Breast epithelium (tissue), 4 donors: Measurements from ENCODE around the gene CNTN6. TPM values are rescaled to one million over a fixed set of nuclear protein-coding genes. Genes with fewer than 3 reads are reported as not detected.

ENCODE experiments used
- DNase-seq, 2 donors: peaks; one replicate each; pipeline ENCODE4 v3.0.0-alpha.2; 2019; ENCODE audit warnings: low spot score in 2 of 2
- H3K27ac ChIP-seq, 2 donors: fragments of 200-600 bp; sonication (generic) in 1 of 2; one replicate each; pipeline ENCODE4 v1.5.1; 2016 to 2019; ENCODE audit warnings: mild to moderate bottlenecking in 1 of 2
- H3K27me3 ChIP-seq, 2 donors: fragments of 200-600 bp; sonication (generic) in 1 of 2; one replicate each; pipeline versions ENCODE4 v1.5.1 to v1.6.0; 2017 to 2019; ENCODE audit warnings: control low read depth in 1 of 2, mild to moderate bottlenecking in 1 of 2
- H3K36me3 ChIP-seq: fragments of 200-600 bp; one replicate; pipeline ENCODE4 v1.5.1; 2019
- H3K4me1 ChIP-seq, 2 donors: fragments of 200-600 bp; sonication (generic); one replicate each; pipeline ENCODE4 v1.5.1; 2016 to 2019; ENCODE audit warnings: control low read depth in 1 of 2
- H3K4me3 ChIP-seq, 3 donors: fragments of 200-600 bp; sonication (generic); 1 replicate in 2 of 3; 2 replicates in 1 of 3; pipeline ENCODE4 v1.5.1; 2016 to 2019; ENCODE audit warnings: mild to moderate bottlenecking in 3 of 3, moderate library complexity in 2 of 3
- H3K9me3 ChIP-seq, 2 donors: fragments of 200-600 bp; sonication (generic) in 1 of 2; one replicate each; pipeline ENCODE4 v1.5.1; 2016 to 2019; ENCODE audit warnings: control low read depth in 1 of 2
- POLR2A ChIP-seq: fragments of 450-650 bp; IDR thresholded peaks from one replicate; pipeline ENCODE4 v1.6.1; 2016; ENCODE audit warnings: antibody characterized with exemption, mild to moderate bottlenecking, moderate library complexity
- POLR2AphosphoS5 ChIP-seq, 3 donors: sonication (generic); formaldehyde crosslinking; IDR thresholded peaks; one replicate each; pipeline ENCODE4 v1.6.1; 2017; ENCODE audit warnings: antibody characterized with exemption in 3 of 3
- intact Hi-C: fragments of 100-400 bp; cut with DNase I; formaldehyde crosslinking; loops from one replicate; pipeline ENCODE4 v1.15.1; 2023; ENCODE audit warnings: low total_unique reads
- total RNA-seq, 3 donors: library from RNA; depleted of rRNA; stranded (reverse); fragments of >200 nt; gene quantifications; one replicate each; pipeline ENCODE4 v1.1.0, GENCODE V29; 2016
- TF ChIP-seq, protein P1 (sequence below), 3 donors: fragments of 450-650 bp; IDR thresholded peaks; one replicate each; pipeline ENCODE4 v1.5.1; 2016 to 2017; ENCODE audit warnings: antibody characterized with exemption in 3 of 3, mild to moderate bottlenecking in 3 of 3, moderate library complexity in 3 of 3

The CNTN6 gene
- total RNA-seq, 3 donors from 2014 or later: under 0.01 to 0.15 TPM; not detected in 1

- intact Hi-C loops: no loop called here
- TF ChIP-seq POLR2A: no peak
- no peak for TF ChIP-seq POLR2AphosphoS5 (IDR thresholded peaks at IDR 0.05)
These were observed 313.4 kb downstream of the CNTN6 start for GRCh38 chr3:1406250-1406649.

GRCh38 chr3:1421577-1421976, 328.8 kb downstream of the CNTN6 start:
- Histone ChIP-seq H3K27me3 (no peaks in the 10 kb centered on the region), H3K9me3 (no peaks in the 10 kb centered on the region), H3K27ac (no peak overlapping the region), H3K36me3 (no peaks in the 10 kb centered on the region), H3K4me1 (no peaks in the 10 kb centered on the region), H3K4me3 (no peak overlapping the region)
- intact Hi-C loops: no loop called here
- no peak for TF ChIP-seq POLR2AphosphoS5 (IDR thresholded peaks at IDR 0.05)
- TF ChIP-seq, protein P1, sequence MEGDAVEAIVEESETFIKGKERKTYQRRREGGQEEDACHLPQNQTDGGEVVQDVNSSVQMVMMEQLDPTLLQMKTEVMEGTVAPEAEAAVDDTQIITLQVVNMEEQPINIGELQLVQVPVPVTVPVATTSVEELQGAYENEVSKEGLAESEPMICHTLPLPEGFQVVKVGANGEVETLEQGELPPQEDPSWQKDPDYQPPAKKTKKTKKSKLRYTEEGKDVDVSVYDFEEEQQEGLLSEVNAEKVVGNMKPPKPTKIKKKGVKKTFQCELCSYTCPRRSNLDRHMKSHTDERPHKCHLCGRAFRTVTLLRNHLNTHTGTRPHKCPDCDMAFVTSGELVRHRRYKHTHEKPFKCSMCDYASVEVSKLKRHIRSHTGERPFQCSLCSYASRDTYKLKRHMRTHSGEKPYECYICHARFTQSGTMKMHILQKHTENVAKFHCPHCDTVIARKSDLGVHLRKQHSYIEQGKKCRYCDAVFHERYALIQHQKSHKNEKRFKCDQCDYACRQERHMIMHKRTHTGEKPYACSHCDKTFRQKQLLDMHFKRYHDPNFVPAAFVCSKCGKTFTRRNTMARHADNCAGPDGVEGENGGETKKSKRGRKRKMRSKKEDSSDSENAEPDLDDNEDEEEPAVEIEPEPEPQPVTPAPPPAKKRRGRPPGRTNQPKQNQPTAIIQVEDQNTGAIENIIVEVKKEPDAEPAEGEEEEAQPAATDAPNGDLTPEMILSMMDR (IDR thresholded peaks at IDR 0.05): no peak
- TF ChIP-seq POLR2A: no peak
- no peak for DNase-seq

More at GRCh38 chr3:1406250-1406649, 313.4 kb downstream of the CNTN6 start:
- Histone ChIP-seq H3K9me3 (no peaks in the 10 kb centered on the region), H3K27me3 (no peaks in the 10 kb centered on the region), H3K4me3 (no peak overlapping the region), H3K36me3 (no peaks in the 10 kb centered on the region), H3K4me1 (no peaks in the 10 kb centered on the region), H3K27ac (no peak overlapping the region)
- DNase-seq: no peak

DNA sequence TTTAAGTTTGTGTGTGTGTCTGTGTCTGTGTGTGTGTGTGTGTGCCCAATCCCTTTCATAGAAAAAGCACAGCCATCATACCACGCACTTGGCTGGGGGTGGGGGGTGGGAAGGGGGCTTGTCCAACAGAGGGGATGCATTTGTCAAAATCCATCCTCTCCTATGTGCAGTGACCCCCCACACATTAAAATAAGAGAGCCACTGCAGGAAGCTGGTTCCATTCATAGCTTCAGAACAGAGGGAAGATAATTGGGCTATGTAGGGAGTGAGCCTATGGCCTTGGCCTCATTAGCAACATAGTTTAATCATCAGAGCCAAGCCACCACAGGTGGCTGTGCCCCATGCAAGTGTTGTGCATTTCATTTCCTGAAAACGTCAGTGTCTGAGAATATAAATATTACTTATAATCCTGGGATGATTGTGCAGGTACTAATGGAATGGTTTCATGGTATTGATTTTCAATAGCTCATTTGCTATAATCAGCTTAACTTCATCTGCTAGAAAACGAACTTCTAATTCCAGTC, 330.8 kb downstream of the CNTN6 start:
- no peak for DNase-seq
- TF ChIP-seq, protein P1 (IDR thresholded peaks at IDR 0.05): no peak
- TF ChIP-seq POLR2A: no peak
- TF ChIP-seq POLR2AphosphoS5 (IDR thresholded peaks at IDR 0.05): no peak
- intact Hi-C loops: no loop called here
- Histone ChIP-seq H3K36me3 (no peaks in the 10 kb centered on the region), H3K9me3 (no peaks in the 10 kb centered on the region), H3K4me3 (no peak overlapping the region), H3K27ac (no peak overlapping the region), H3K27me3 (no peaks in the 10 kb centered on the region), H3K4me1 (no peaks in the 10 kb centered on the region)

DNA sequence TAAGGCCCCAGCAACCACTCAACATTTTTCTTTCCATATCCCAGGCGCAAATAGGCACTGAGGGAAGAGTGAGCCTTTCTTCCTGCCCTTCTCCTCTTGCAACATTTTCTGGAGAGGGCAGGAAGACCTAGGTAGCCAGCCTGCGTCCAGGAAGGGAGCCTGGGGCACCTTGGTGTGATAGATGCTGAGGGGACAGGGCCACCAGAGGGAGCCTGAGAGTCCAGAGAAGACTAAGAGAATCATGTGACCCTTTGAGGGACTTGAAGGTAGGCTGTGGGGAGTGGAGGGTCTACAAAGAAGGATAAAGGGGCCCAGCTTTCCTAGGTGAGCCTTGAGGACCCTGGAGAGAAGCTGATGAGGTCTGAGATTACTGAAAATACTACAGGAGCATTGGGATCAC, 346.6 kb downstream of the CNTN6 start:
- intact Hi-C loops: no loop called here
- no peak for TF ChIP-seq POLR2AphosphoS5 (IDR thresholded peaks at IDR 0.05)
- TF ChIP-seq POLR2A: no peak
- TF ChIP-seq, protein P1 (IDR thresholded peaks at IDR 0.05): no peak
- H3K9me3 ChIP-seq: no peaks in the 10 kb centered on the region
- H3K36me3 ChIP-seq: no peaks in the 10 kb centered on the region
- no peak for DNase-seq
- H3K4me1 ChIP-seq: no peaks in the 10 kb centered on the region
- no peak overlapping the region for H3K27ac ChIP-seq
- H3K4me3 ChIP-seq: no peak overlapping the region
- no peaks in the 10 kb centered on the region for H3K27me3 ChIP-seq

- H3K9me3 ChIP-seq: no peaks in the 10 kb centered on the region
- intact Hi-C loops: no loop called here
- H3K27me3 ChIP-seq: no peaks in the 10 kb centered on the region
- TF ChIP-seq POLR2AphosphoS5 (IDR thresholded peaks at IDR 0.05) (no peak), POLR2A (no peak)
- TF ChIP-seq, protein P1 (IDR thresholded peaks at IDR 0.05): no peak
- H3K4me1 ChIP-seq: no peaks in the 10 kb centered on the region
- H3K4me3 ChIP-seq: no peak overlapping the region
- no peaks in the 10 kb centered on the region for H3K36me3 ChIP-seq
- no peak overlapping the region for H3K27ac ChIP-seq
- DNase-seq: no peak
These were observed 349.4 kb downstream of the CNTN6 start for GRCh38 chr3:1442271-1442670.

- TF ChIP-seq POLR2AphosphoS5 (IDR thresholded peaks at IDR 0.05) (no peak), POLR2A (no peak)
- TF ChIP-seq, protein P1 (IDR thresholded peaks at IDR 0.05): no peak
These were observed 351.4 kb downstream of the CNTN6 start for GRCh38 chr3:1444195-1444594.

More at GRCh38 chr3:1444195-1444594, 351.4 kb downstream of the CNTN6 start:
- intact Hi-C loops: no loop called here
- H3K27ac ChIP-seq: no peak overlapping the region
- no peaks in the 10 kb centered on the region for H3K27me3 ChIP-seq
- H3K36me3 ChIP-seq: no peaks in the 10 kb centered on the region
- no peak for DNase-seq
- no peaks in the 10 kb centered on the region for H3K4me1 ChIP-seq
- no peak overlapping the region for H3K4me3 ChIP-seq
- no peaks in the 10 kb centered on the region for H3K9me3 ChIP-seq
